Cortex of kidney (tissue), 1 donor: ENCODE data around the gene SORCS3.

Experiments
- DNase-seq: peaks from one replicate; lab custom pipeline; 2025; lab: John Stamatoyannopoulos, UW

SORCS3 gene

GRCh38 chr10:104646146-104646545 is 5.1 kb downstream of the SORCS3 start:
- DNase-seq, result no peak

GRCh38 chr10:104648421-104648820 is 7.3 kb downstream of the SORCS3 start:
- DNase-seq, result no peak

- no peak for DNase-seq
Measured at GRCh38 chr10:104650072-104650471, 9.0 kb downstream of the SORCS3 start.

GRCh38 chr10:104650635-104651331 is 9.7 kb downstream of the SORCS3 start:
- DNase-seq, result no peak

GRCh38 chr10:104657036-104657435 is 15.9 kb downstream of the SORCS3 start:
- no peak for DNase-seq

- DNase-seq, result no peak
Measured at GRCh38 chr10:104657457-104657856, 16.4 kb downstream of the SORCS3 start.

GRCh38 chr10:104658067-104658466 is 17.0 kb downstream of the SORCS3 start:
- no peak for DNase-seq

- DNase-seq, result no peak
Measured at GRCh38 chr10:104659809-104660208, 18.7 kb downstream of the SORCS3 start.

GRCh38 chr10:104663076-104663475 is 22.0 kb downstream of the SORCS3 start:
- no peak for DNase-seq

GRCh38 chr10:104663563-104663962 is 22.5 kb downstream of the SORCS3 start:
- no peak for DNase-seq

GRCh38 chr10:104664205-104664604 is 23.1 kb downstream of the SORCS3 start:
- DNase-seq, result no peak

GRCh38 chr10:104665174-104665573 is 24.1 kb downstream of the SORCS3 start:
- no peak for DNase-seq

GRCh38 chr10:104666106-104666505 is 25.0 kb downstream of the SORCS3 start:
- DNase-seq, result no peak

GRCh38 chr10:104676874-104677273 is 35.8 kb downstream of the SORCS3 start:
- no peak for DNase-seq

- DNase-seq, result no peak
Measured at GRCh38 chr10:104678658-104679057, 37.6 kb downstream of the SORCS3 start.

GRCh38 chr10:104680467-104681401 is 39.6 kb downstream of the SORCS3 start:
- DNase-seq, result no peak

GRCh38 chr10:104681485-104681884 is 40.4 kb downstream of the SORCS3 start:
- DNase-seq, result no peak

GRCh38 chr10:104683567-104683966 is 42.5 kb downstream of the SORCS3 start:
- no peak for DNase-seq

GRCh38 chr10:104686829-104687228 is 45.7 kb downstream of the SORCS3 start:
- no peak for DNase-seq

GRCh38 chr10:104688251-104689042 is 47.4 kb downstream of the SORCS3 start:
- DNase-seq, result no peak

- no peak for DNase-seq
Measured at GRCh38 chr10:104689105-104689504, 48.0 kb downstream of the SORCS3 start.

- DNase-seq, result no peak
Measured at GRCh38 chr10:104689547-104689946, 48.5 kb downstream of the SORCS3 start.
